GM03348 (cell line): Measurements from ENCODE around the gene TPRX2.
"Not testable (repeated sequence)": the region's sequence is repeated elsewhere in the genome, so short reads cannot be mapped to it uniquely, and the experiment has no call there.

Experiments used
- DNase-seq: peaks from one replicate; pipeline ENCODE4 v3.0.0; 2012; ENCODE audit warnings: low spot score

TPRX2 gene

GRCh38 chr19:47861630-47862029, 2.6 kb downstream of the TPRX2 start:
- DNase-seq, result no peak

GRCh38 chr19:47863514-47863936, 4.5 kb downstream of the TPRX2 start:
- peak; percentile 96 for DNase-seq

GRCh38 chr19:47865166-47865565, 6.1 kb downstream of the TPRX2 start:
- no peak for DNase-seq

- DNase-seq, result no peak
These were observed 19.9 kb downstream of the TPRX2 start for GRCh38 chr19:47878906-47879305.

- DNase-seq, result not testable (repeated sequence)
These were observed 20.4 kb downstream of the TPRX2 start for GRCh38 chr19:47879385-47879784.

GRCh38 chr19:47881757-47882156, 22.7 kb downstream of the TPRX2 start:
- no peak for DNase-seq

- no peak for DNase-seq
These were observed 23.9 kb downstream of the TPRX2 start for GRCh38 chr19:47882890-47883289.

- DNase-seq, result no peak
These were observed 26.0 kb downstream of the TPRX2 start for GRCh38 chr19:47885067-47885463.

- DNase-seq, result no peak
These were observed 27.1 kb downstream of the TPRX2 start, which contains the start of gene SULT2A1 for GRCh38 chr19:47886010-47886559. Gene SULT2A1, minus strand, starts transcription at chr19:47886315. Its CDS starts 58 bp downstream, at chr19:47886257.

GRCh38 chr19:47890865-47891621, 32.0 kb downstream of the TPRX2 start:
- DNase-seq, result no peak

- DNase-seq, result no peak
These were observed 32.5 kb downstream of the TPRX2 start for GRCh38 chr19:47891622-47891922.

- DNase-seq, result no peak
These were observed 33.1 kb downstream of the TPRX2 start for GRCh38 chr19:47891923-47892666.

GRCh38 chr19:47895165-47895782, 36.2 kb downstream of the TPRX2 start:
- no peak for DNase-seq

GRCh38 chr19:47896019-47896418, 37.0 kb downstream of the TPRX2 start:
- DNase-seq, result no peak

- no peak for DNase-seq
These were observed 37.7 kb downstream of the TPRX2 start for GRCh38 chr19:47896773-47897172.

GRCh38 chr19:47897861-47898260, 38.8 kb downstream of the TPRX2 start:
- DNase-seq, result no peak

GRCh38 chr19:47899335-47899734, 40.3 kb downstream of the TPRX2 start:
- DNase-seq, result no peak

- DNase-seq, result no peak
These were observed 42.3 kb downstream of the TPRX2 start for GRCh38 chr19:47901370-47901769.

- not testable (repeated sequence) for DNase-seq
These were observed 50.3 kb downstream of the TPRX2 start for GRCh38 chr19:47909350-47909749.

GRCh38 chr19:47910191-47910590, 51.2 kb downstream of the TPRX2 start:
- not testable (repeated sequence) for DNase-seq
